GM23338 (cell line): ENCODE results near the gene HDAC9. TPM values are rescaled to one million over a fixed set of nuclear protein-coding genes. Genes with fewer than 3 reads are reported as not detected.

Source experiments
- ATAC-seq: fragments of 200-7000 bp; cut with Tn5 transposase; 3 replicates; pipeline ENCODE4 v1.9.1; 2020
- DNase-seq: peaks from one replicate; pipeline ENCODE4 v3.0.0-alpha.2; 2015; ENCODE audit warnings: low spot score
- H2AFZ ChIP-seq: fragments of 200-600 bp; sonication (generic); 2 replicates; pipeline ENCODE4 v1.8.0; 2016; ENCODE audit warnings: antibody characterized with exemption, mild to moderate bottlenecking, moderate library complexity
- H3F3A ChIP-seq: fragments of 200-600 bp; sonication (generic); replicated peaks from 2 replicates; pipeline ENCODE4 v1.8.0; 2017; ENCODE audit warnings: antibody characterized with exemption, mixed run types, low read depth
- H3K27ac ChIP-seq: fragments of 200-600 bp; sonication (generic); 2 replicates; pipeline ENCODE4 v1.6.1; 2016; ENCODE audit warnings: low read depth
- H3K27me3 ChIP-seq: fragments of 200-600 bp; sonication (generic); 2 replicates; pipeline ENCODE4 v1.8.0; 2016; ENCODE audit warnings: mild to moderate bottlenecking, mixed run types, moderate library complexity; ENCODE audit not compliant: insufficient read depth
- H3K36me3 ChIP-seq: fragments of 200-600 bp; sonication (generic); 2 replicates; pipeline ENCODE4 v1.8.0; 2016; ENCODE audit warnings: mild to moderate bottlenecking; ENCODE audit not compliant: insufficient read depth
- H3K4me1 ChIP-seq: fragments of 200-600 bp; sonication (generic); 2 replicates; pipeline ENCODE4 v1.8.0; 2016; ENCODE audit warnings: mild to moderate bottlenecking, moderate library complexity; ENCODE audit not compliant: insufficient read depth
- H3K4me2 ChIP-seq: fragments of 200-600 bp; sonication (generic); 2 replicates; pipeline ENCODE4 v1.7.1; 2017; ENCODE audit warnings: mixed run types
- H3K4me3 ChIP-seq: fragments of 200-600 bp; sonication (generic); 2 replicates; pipeline ENCODE4 v1.6.1; 2016; ENCODE audit warnings: mixed run types
- H3K79me2 ChIP-seq: fragments of 200-600 bp; sonication (generic); replicated peaks from 2 replicates; pipeline ENCODE4 v1.8.0; 2017; ENCODE audit warnings: mild to moderate bottlenecking; ENCODE audit not compliant: insufficient read depth
- H3K9me2 ChIP-seq: fragments of 200-600 bp; sonication (generic); 2 replicates; pipeline ENCODE4 v1.8.0; 2017; ENCODE audit not compliant: insufficient read depth
- H4K20me1 ChIP-seq: fragments of 200-600 bp; sonication (generic); replicated peaks from 2 replicates; pipeline ENCODE4 v1.8.0; 2017; ENCODE audit warnings: mild to moderate bottlenecking; ENCODE audit not compliant: insufficient read depth
- H3K27ac Mint-ChIP-seq: 2 replicates; pipeline ENCODE4 v1.8.0; 2020; ENCODE audit warnings: inconsistent platforms, mild to moderate bottlenecking, moderate library complexity, mixed read lengths
- H3K27me3 Mint-ChIP-seq: 3 replicates; pipeline ENCODE4 v1.8.0; 2022; ENCODE audit warnings: low read depth, mild to moderate bottlenecking, moderate library complexity, mixed read lengths, inconsistent platforms; ENCODE audit not compliant: insufficient read depth, poor library complexity
- H3K36me3 Mint-ChIP-seq: 3 replicates; pipeline ENCODE4 v1.8.0; 2021; ENCODE audit warnings: low read depth, mild to moderate bottlenecking, inconsistent platforms, moderate library complexity, mixed read lengths
- H3K4me1 Mint-ChIP-seq: 3 replicates; pipeline ENCODE4 v1.8.0; 2020; ENCODE audit warnings: mild to moderate bottlenecking, inconsistent platforms, mixed read lengths
- H3K4me3 Mint-ChIP-seq: 3 replicates; pipeline ENCODE4 v1.8.0; 2021; ENCODE audit warnings: moderate library complexity, mild to moderate bottlenecking, inconsistent platforms, mixed read lengths
- H3K9me3 Mint-ChIP-seq: 3 replicates; pipeline ENCODE4 v1.8.0; 2020; ENCODE audit warnings: moderate library complexity, mild to moderate bottlenecking, inconsistent platforms, mixed read lengths
- CTCF ChIP-seq, 2 experiments: fragments of 200-600 bp in 1 of 2; sonication (generic) in 1 of 2; conservative IDR thresholded peaks; 2 replicates each; pipeline versions ENCODE4 v1.5.1 to v1.6.1; 2016 to 2017; ENCODE audit warnings: antibody characterized with exemption in 2 of 2, low read depth in 2 of 2, mild to moderate bottlenecking in 2 of 2, moderate library complexity in 1 of 2
- EZH2 ChIP-seq: fragments of 200-600 bp; sonication (generic); IDR thresholded peaks from one replicate; pipeline ENCODE4 v1.8.0; 2017; ENCODE audit warnings: antibody characterized with exemption, mild to moderate bottlenecking, low read depth; ENCODE audit not compliant: unreplicated experiment
- EZH2phosphoT487 ChIP-seq: fragments of 200-600 bp; sonication (generic); IDR thresholded peaks from one replicate; pipeline ENCODE4 v1.8.1; 2018; ENCODE audit warnings: antibody characterized with exemption; ENCODE audit not compliant: unreplicated experiment
- JUNB ChIP-seq: IDR thresholded peaks from one replicate; pipeline ENCODE4 v1.6.1; 2016; ENCODE audit warnings: antibody characterized with exemption; ENCODE audit not compliant: unreplicated experiment
- REST ChIP-seq: IDR thresholded peaks from one replicate; pipeline ENCODE4 v1.6.1; 2018; ENCODE audit warnings: antibody characterized with exemption; ENCODE audit not compliant: unreplicated experiment
- ZNF462 ChIP-seq: fragments of 250-450 bp; sonication (Bioruptor Pico); IDR thresholded peaks from 2 replicates; pipeline ENCODE4 v1.5.0; 2020; ENCODE audit warnings: mild to moderate bottlenecking, moderate library complexity
- polyA plus RNA-seq: library from polyadenylated mRNA; unstranded; fragments of >200 nt; fragmentation: Nextera tagmentation; extraction: Ambion mirVana; gene quantifications from 2 replicates; pipeline ENCODE4 v1.2.1, GENCODE V29; 2016
- total RNA-seq: library from RNA; depleted of rRNA; stranded (reverse); fragments of >200 nt; shearing (Covaris generic); gene quantifications from 2 replicates; pipeline ENCODE4 v1.2.3, GENCODE V29; 2014

The HDAC9 gene
- total and polyA plus RNA-seq, 2 experiments from 2014 or later: 8.3 to 18.5 TPM

GRCh38 chr7:18564779-18565178 lies 69.2 kb downstream of the HDAC9 start:
- Mint-ChIP-seq H3K4me3 (no peak overlapping the region), H3K36me3 (no peaks in the 10 kb centered on the region), H3K9me3 (no peaks in the 10 kb centered on the region), H3K27me3 (peaks cover 2% of the 10 kb centered on the region), H3K27ac (no peak overlapping the region), H3K4me1 (peaks cover 14% of the 10 kb centered on the region)
- no peak overlapping the region for H2AFZ ChIP-seq
- peaks cover 13% of the 10 kb centered on the region; the same call in 1 of the 2 replicates for H3K4me1 ChIP-seq
- no peaks in the 10 kb centered on the region for H3K27me3 ChIP-seq
- H3K4me3 ChIP-seq: no peak overlapping the region
- no peak for ATAC-seq
- no peaks in the 10 kb centered on the region for H3K36me3 ChIP-seq
- no peaks in the 10 kb centered on the region for H3F3A ChIP-seq
- no peak overlapping the region for H3K4me2 ChIP-seq
- H3K27ac ChIP-seq: no peak overlapping the region
- H3K9me2 ChIP-seq: no peaks in the 10 kb centered on the region
- TF ChIP-seq JUNB (no peak), EZH2 (no peak), CTCF (conservative IDR thresholded peaks at IDR 0.05; ENCODE audit: low read depth in 2 of 2) (no peak), ZNF462 (no peak), REST (no peak), EZH2phosphoT487 (no peak)
- no peaks in the 10 kb centered on the region for H3K79me2 ChIP-seq
- DNase-seq: no peak
- H4K20me1 ChIP-seq: no peaks in the 10 kb centered on the region
